GM06990 (cell line): ENCODE data around the gene FITM1.

Source experiments
- DNase-seq: peaks from one replicate; pipeline ENCODE4 v3.0.0-alpha.2; 2011; ENCODE audit not compliant: insufficient read length; ENCODE audit errors: extremely low read depth
- H3K27me3 ChIP-seq: replicated peaks from 2 replicates; pipeline ENCODE4 v1.6.0; 2011; ENCODE audit warnings: low read length; ENCODE audit not compliant: control insufficient read depth, insufficient read depth
- H3K36me3 ChIP-seq: 2 replicates; pipeline ENCODE4 v1.5.1; 2011; ENCODE audit warnings: low read length; ENCODE audit not compliant: control insufficient read depth, insufficient read depth
- H3K4me3 ChIP-seq: replicated peaks from 2 replicates; pipeline ENCODE4 v1.5.1; 2011; ENCODE audit warnings: low read depth, mild to moderate bottlenecking, control low read depth, low read length
- CTCF ChIP-seq: IDR thresholded peaks from 2 replicates; pipeline ENCODE4 v1.5.1; 2011; ENCODE audit warnings: low read length, control low read depth, mild to moderate bottlenecking, inconsistent platforms; ENCODE audit not compliant: insufficient read depth, poor library complexity, severe bottlenecking

FITM1 gene

GRCh38 chr14:24095271-24096068, 35.0 kb upstream of the FITM1 start:
- TF ChIP-seq CTCF: no peak
- Histone ChIP-seq H3K4me3 (peak overlapping the region; percentile 72), H3K36me3 (peaks cover 27% of the 10 kb centered on the region), H3K27me3 (no peaks in the 10 kb centered on the region)
- DNase-seq: peak; percentile 84

- no peak overlapping the region for H3K4me3 ChIP-seq
- no peak for TF ChIP-seq CTCF
- H3K27me3 ChIP-seq: no peaks in the 10 kb centered on the region
- H3K36me3 ChIP-seq: peaks cover 29% of the 10 kb centered on the region
- DNase-seq: no peak
Observed at GRCh38 chr14:24096545-24097181, 33.8 kb upstream of the FITM1 start.

GRCh38 chr14:24098229-24098926, 32.1 kb upstream of the FITM1 start:
- Histone ChIP-seq H3K4me3 (no peak overlapping the region), H3K27me3 (no peaks in the 10 kb centered on the region), H3K36me3 (peaks cover 38% of the 10 kb centered on the region)
- no peak for DNase-seq
- no peak for TF ChIP-seq CTCF

- no peak for DNase-seq
- H3K36me3 ChIP-seq: peaks cover 41% of the 10 kb centered on the region
- H3K4me3 ChIP-seq: no peak overlapping the region
- H3K27me3 ChIP-seq: no peaks in the 10 kb centered on the region
- no peak for TF ChIP-seq CTCF
Observed at GRCh38 chr14:24098927-24099813, 31.3 kb upstream of the FITM1 start.

GRCh38 chr14:24100197-24100981, 30.1 kb upstream of the FITM1 start:
- DNase-seq: no peak
- no peaks in the 10 kb centered on the region for H3K27me3 ChIP-seq
- H3K4me3 ChIP-seq: no peak overlapping the region
- no peak for TF ChIP-seq CTCF
- H3K36me3 ChIP-seq: peaks cover 41% of the 10 kb centered on the region
